IMR-90 (cell line): ENCODE results near the gene IFNW1.

Experiments
- CEBPB ChIP-seq: IDR thresholded peaks from 2 replicates; pipeline ENCODE4 v1.6.1; 2012; ENCODE audit warnings: low read depth, low read length, improper control_type of control experiment
- CHD1 ChIP-seq: IDR thresholded peaks from 2 replicates; pipeline ENCODE4 v1.6.1; 2012; ENCODE audit warnings: low read depth, low read length, improper control_type of control experiment
- FOS ChIP-seq: fragments of 150-350 bp; IDR thresholded peaks from 2 replicates; pipeline ENCODE4 v1.6.1; 2016; ENCODE audit warnings: low read depth, low read length
- MAFK ChIP-seq: IDR thresholded peaks from 2 replicates; pipeline ENCODE4 v1.6.1; 2012; ENCODE audit warnings: low read depth, low read length, improper control_type of control experiment
- MXI1 ChIP-seq: IDR thresholded peaks from 2 replicates; pipeline ENCODE4 v1.6.1; 2012; ENCODE audit warnings: low read depth, mild to moderate bottlenecking, low read length, moderate library complexity, borderline replicate concordance
- POLR2A ChIP-seq: IDR thresholded peaks from 2 replicates; pipeline ENCODE4 v1.6.1; 2012; ENCODE audit warnings: mild to moderate bottlenecking, low read depth, low read length
- RAD21 ChIP-seq: IDR thresholded peaks from 2 replicates; pipeline ENCODE4 v1.6.1; 2012; ENCODE audit warnings: low read length, improper control_type of control experiment
- RFX5 ChIP-seq: IDR thresholded peaks from 2 replicates; pipeline ENCODE4 v1.8.0; 2012; ENCODE audit warnings: low read depth, mild to moderate bottlenecking, low read length, moderate library complexity
- TF ChIP-seq, protein P1 (sequence below): conservative IDR thresholded peaks from 2 replicates; pipeline ENCODE4 v1.5.1; 2012; ENCODE audit warnings: mild to moderate bottlenecking, low read depth, low read length, improper control_type of control experiment
- TF ChIP-seq, protein P2 (sequence below): fragments of 150-350 bp; IDR thresholded peaks from 2 replicates; pipeline ENCODE4 v1.6.1; 2016; ENCODE audit warnings: low read depth, mild to moderate bottlenecking, low read length, moderate library complexity, borderline replicate concordance

DNA sequence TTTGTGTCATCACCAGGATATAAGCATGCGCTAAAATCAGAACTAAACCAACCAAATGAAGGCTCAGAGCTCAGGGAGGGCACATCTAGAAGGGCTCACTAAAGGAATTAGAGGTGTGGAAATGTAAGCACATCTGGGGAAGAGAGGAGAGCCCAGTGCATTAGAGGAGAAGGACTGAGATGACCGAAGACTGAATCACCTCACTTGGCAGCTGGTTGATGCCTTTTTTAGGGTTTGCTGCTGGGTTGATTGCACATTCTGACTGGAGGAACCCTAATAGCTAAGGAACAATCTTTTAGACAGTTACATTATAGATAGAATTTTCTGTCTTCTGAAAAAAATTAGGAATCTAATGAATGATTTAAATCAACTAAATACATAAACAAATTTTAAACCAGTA, 33.0 kb upstream of the IFNW1 start:
- TF ChIP-seq POLR2A = no peak
- TF ChIP-seq, protein P1, sequence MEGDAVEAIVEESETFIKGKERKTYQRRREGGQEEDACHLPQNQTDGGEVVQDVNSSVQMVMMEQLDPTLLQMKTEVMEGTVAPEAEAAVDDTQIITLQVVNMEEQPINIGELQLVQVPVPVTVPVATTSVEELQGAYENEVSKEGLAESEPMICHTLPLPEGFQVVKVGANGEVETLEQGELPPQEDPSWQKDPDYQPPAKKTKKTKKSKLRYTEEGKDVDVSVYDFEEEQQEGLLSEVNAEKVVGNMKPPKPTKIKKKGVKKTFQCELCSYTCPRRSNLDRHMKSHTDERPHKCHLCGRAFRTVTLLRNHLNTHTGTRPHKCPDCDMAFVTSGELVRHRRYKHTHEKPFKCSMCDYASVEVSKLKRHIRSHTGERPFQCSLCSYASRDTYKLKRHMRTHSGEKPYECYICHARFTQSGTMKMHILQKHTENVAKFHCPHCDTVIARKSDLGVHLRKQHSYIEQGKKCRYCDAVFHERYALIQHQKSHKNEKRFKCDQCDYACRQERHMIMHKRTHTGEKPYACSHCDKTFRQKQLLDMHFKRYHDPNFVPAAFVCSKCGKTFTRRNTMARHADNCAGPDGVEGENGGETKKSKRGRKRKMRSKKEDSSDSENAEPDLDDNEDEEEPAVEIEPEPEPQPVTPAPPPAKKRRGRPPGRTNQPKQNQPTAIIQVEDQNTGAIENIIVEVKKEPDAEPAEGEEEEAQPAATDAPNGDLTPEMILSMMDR = no peak
- no peak for TF ChIP-seq RAD21
- TF ChIP-seq CEBPB = no peak
- TF ChIP-seq MAFK = no peak
- no peak for TF ChIP-seq RFX5
- TF ChIP-seq CHD1 = no peak
- no peak for TF ChIP-seq FOS
- no peak for TF ChIP-seq MXI1
- TF ChIP-seq, protein P2, sequence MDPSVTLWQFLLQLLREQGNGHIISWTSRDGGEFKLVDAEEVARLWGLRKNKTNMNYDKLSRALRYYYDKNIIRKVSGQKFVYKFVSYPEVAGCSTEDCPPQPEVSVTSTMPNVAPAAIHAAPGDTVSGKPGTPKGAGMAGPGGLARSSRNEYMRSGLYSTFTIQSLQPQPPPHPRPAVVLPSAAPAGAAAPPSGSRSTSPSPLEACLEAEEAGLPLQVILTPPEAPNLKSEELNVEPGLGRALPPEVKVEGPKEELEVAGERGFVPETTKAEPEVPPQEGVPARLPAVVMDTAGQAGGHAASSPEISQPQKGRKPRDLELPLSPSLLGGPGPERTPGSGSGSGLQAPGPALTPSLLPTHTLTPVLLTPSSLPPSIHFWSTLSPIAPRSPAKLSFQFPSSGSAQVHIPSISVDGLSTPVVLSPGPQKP = no peak
